ENCODE results near the gene NOBOX. TPM values are rescaled to one million over a fixed set of nuclear protein-coding genes. Genes with fewer than 3 reads are reported as not detected.

The NOBOX gene
- total RNA-seq, 1 donor from 2014 or later, result not detected

DNA sequence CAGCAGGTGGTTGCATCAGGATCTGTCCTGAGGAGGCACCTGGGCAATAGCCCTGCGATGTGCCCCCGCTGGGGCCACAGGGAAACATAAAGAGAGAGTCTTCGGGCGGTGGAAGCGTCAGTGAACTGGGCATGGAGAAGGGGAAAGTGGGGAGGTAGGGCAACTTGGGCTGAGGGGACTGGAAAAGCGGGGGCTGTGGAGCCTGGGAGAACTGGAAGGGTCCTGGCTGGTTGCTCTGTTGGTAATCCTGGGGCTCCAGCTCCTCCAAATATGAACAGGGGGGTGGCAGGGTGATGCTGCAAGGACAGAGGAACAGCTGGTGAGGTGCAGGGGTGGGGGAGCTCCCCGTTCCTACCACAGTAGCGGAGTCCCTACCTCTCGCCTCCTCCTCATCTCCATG, 5.2 kb downstream of the NOBOX start:
- ChIA-PET POLR2A (no interaction called here), CTCF (no interaction called here)
- Mint-ChIP-seq H3K4me3 (no peak overlapping the region), H3K4me1 (no peaks in the 10 kb centered on the region), H3K36me3 (ENCODE audit: low read depth) (no peaks in the 10 kb centered on the region), H3K9me3 (no peaks in the 10 kb centered on the region), H3K27ac (no peak overlapping the region), H3K27me3 (peaks cover 5% of the 10 kb centered on the region)
- intact Hi-C loops (cut with micrococcal nuclease), result loop anchor here (10.0 kb wide), 1 partner anchor 1153 kb away; no protein-coding TSS in a partner anchor
- DNase-seq, result no peak
- no peak for ATAC-seq (ENCODE audit: low read depth)
- TF ChIP-seq, protein P1, sequence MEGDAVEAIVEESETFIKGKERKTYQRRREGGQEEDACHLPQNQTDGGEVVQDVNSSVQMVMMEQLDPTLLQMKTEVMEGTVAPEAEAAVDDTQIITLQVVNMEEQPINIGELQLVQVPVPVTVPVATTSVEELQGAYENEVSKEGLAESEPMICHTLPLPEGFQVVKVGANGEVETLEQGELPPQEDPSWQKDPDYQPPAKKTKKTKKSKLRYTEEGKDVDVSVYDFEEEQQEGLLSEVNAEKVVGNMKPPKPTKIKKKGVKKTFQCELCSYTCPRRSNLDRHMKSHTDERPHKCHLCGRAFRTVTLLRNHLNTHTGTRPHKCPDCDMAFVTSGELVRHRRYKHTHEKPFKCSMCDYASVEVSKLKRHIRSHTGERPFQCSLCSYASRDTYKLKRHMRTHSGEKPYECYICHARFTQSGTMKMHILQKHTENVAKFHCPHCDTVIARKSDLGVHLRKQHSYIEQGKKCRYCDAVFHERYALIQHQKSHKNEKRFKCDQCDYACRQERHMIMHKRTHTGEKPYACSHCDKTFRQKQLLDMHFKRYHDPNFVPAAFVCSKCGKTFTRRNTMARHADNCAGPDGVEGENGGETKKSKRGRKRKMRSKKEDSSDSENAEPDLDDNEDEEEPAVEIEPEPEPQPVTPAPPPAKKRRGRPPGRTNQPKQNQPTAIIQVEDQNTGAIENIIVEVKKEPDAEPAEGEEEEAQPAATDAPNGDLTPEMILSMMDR (IDR thresholded peaks at IDR 0.05), result no peak

DNA sequence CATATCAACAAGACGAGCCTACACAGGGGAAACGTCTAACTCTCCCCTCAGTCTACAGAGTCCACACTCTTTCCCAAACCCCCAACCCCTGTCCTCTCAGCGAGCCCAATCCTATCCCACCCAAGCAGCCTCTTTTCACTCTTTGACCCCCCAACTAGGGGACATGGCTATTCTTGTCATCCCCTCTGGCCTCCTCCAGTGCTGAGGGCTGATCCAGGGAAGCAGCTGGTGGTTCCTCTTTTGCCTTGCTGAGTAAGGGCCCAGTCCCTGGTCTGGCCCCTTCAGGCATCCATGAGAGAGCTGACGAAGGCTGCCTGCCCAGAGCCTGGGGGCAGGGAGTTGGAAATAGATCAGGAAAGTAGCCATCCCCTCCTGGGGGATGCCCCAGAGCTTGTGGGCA, 6.4 kb downstream of the NOBOX start:
- H3K4me3 Mint-ChIP-seq, result no peak overlapping the region
- TF ChIP-seq, protein P1 (IDR thresholded peaks at IDR 0.05), result no peak
- no peaks in the 10 kb centered on the region for H3K36me3 Mint-ChIP-seq (ENCODE audit: low read depth)
- H3K27ac Mint-ChIP-seq, result no peak overlapping the region
- peaks cover 5% of the 10 kb centered on the region for H3K27me3 Mint-ChIP-seq
- DNase-seq (no peak), ATAC-seq (ENCODE audit: low read depth) (no peak)
- POLR2A ChIA-PET, result no interaction called here
- H3K9me3 Mint-ChIP-seq, result no peaks in the 10 kb centered on the region
- intact Hi-C loops (cut with micrococcal nuclease), result loop anchor here (10.0 kb wide), 1 partner anchor 1152 kb away; no protein-coding TSS in a partner anchor
- no peaks in the 10 kb centered on the region for H3K4me1 Mint-ChIP-seq
- CTCF ChIA-PET, result no interaction called here

DNA sequence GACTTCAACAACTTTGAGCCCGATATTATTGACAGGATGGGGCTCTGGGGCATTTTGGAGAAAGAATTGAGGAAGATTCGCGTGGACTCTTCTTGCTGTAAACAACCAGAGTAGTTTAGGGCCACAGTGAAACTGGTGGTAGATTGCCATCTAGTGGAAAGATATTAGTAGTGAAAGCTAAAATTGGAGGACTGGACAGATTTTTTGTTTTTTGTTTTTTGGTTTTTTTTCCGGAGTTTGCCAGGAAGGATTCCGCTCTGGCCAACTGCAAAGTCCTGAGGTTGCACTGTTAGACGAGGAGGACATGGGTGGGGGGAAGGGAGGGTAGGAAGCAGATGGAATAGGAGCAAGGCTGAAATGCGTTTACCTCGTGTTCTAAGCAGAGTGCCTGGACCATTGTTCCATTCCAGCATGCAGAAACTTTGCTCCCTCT, 11.7 kb downstream of the NOBOX start:
- ATAC-seq (ENCODE audit: low read depth) (peak; percentile 67), DNase-seq (no peak)
- H3K27ac Mint-ChIP-seq, result no peak overlapping the region
- TF ChIP-seq, protein P1 (IDR thresholded peaks at IDR 0.05), result peak; percentile 82
- peaks cover 4% of the 10 kb centered on the region for H3K4me1 Mint-ChIP-seq
- peak overlapping the region; percentile 30 for H3K4me3 Mint-ChIP-seq
- no peaks in the 10 kb centered on the region for H3K27me3 Mint-ChIP-seq
- no peaks in the 10 kb centered on the region for H3K36me3 Mint-ChIP-seq (ENCODE audit: low read depth)
- ChIA-PET CTCF (interaction anchor here (0.6 to 1.5 kb wide), 8 partner anchors 9 to 1328 kb away, joined by 3 to 11 read pairs (median 4); no protein-coding TSS in a partner anchor), POLR2A (interaction anchor here (0.6 kb wide), 1 partner anchor 490 kb away, joined by 5 read pairs; the partner anchor contains the start of gene TCAF1)
- H3K9me3 Mint-ChIP-seq, result no peaks in the 10 kb centered on the region
- intact Hi-C loops (cut with micrococcal nuclease), result loop anchor here (1.0 to 10.0 kb wide), 2 partner anchors 45 to 1147 kb away; no protein-coding TSS in a partner anchor

DNA sequence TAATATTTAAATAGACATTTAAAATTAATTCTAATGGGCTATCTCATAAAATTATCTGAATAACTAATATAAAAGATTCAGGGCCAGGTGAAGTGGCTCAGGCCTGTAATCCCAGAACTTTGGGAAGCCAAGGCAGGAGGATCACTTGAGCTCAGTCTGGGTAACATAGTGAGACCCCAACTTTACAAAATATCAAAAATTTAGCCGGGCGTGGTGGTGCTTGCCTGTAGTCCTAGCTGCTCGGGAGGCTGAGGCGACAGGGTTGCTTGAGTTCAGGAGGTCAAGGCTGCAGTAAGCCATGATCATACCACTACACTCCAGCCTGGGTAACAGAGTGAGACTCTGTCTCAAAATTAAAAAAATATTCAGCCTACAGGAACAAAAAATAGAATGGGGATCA, 12.5 kb downstream of the NOBOX start:
- no peak overlapping the region for H3K27ac Mint-ChIP-seq
- TF ChIP-seq, protein P1 (IDR thresholded peaks at IDR 0.05), result no peak
- DNase-seq (no peak), ATAC-seq (ENCODE audit: low read depth) (no peak)
- H3K27me3 Mint-ChIP-seq, result no peaks in the 10 kb centered on the region
- CTCF ChIA-PET, result interaction anchor here (1.2 to 1.5 kb wide), 3 partner anchors 214 to 263 kb away, joined by 3 to 11 read pairs (median 5); no protein-coding TSS in a partner anchor
- POLR2A ChIA-PET, result no interaction called here
- intact Hi-C loops (cut with micrococcal nuclease), result loop anchor here (1.0 to 10.0 kb wide), 2 partner anchors 46 to 1146 kb away; no protein-coding TSS in a partner anchor
- no peaks in the 10 kb centered on the region for H3K9me3 Mint-ChIP-seq
- H3K4me3 Mint-ChIP-seq, result no peak overlapping the region
- no peaks in the 10 kb centered on the region for H3K36me3 Mint-ChIP-seq (ENCODE audit: low read depth)
- peaks cover 4% of the 10 kb centered on the region for H3K4me1 Mint-ChIP-seq

DNA sequence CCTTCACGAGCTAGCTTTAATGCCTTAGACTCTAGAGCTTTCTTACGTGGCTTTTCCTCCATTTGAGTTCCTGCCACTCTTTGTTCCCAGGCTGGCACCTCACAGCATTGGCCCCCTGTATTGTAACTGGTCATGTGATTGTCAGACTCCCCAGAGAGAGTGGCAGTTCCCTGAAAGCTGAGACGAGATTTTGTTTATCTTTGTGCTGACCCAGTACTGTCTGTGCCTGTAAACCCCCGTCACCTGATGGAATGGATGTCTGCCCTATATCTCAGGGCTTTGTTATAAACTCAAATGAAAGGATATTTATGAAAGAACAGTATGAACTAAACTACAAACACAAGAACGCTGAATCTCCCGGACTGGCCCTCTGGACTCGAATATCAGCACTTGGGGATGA, 13.0 kb downstream of the NOBOX start:
- POLR2A ChIA-PET, result no interaction called here

More for the DNA sequence above, 13.0 kb downstream of the NOBOX start:
- ATAC-seq (ENCODE audit: low read depth), result no peak
- CTCF ChIA-PET, result no interaction called here
- intact Hi-C loops (cut with micrococcal nuclease), result loop anchor here (10.0 kb wide), 1 partner anchor 1146 kb away; no protein-coding TSS in a partner anchor
- Mint-ChIP-seq H3K27me3 (no peaks in the 10 kb centered on the region), H3K9me3 (no peaks in the 10 kb centered on the region), H3K36me3 (ENCODE audit: low read depth) (no peaks in the 10 kb centered on the region), H3K27ac (no peak overlapping the region), H3K4me1 (peaks cover 4% of the 10 kb centered on the region), H3K4me3 (no peak overlapping the region)
- DNase-seq, result no peak
- TF ChIP-seq, protein P1 (IDR thresholded peaks at IDR 0.05), result no peak

All from activated B cell treated with CpG ODN at 0.5 μM for 24 hours (primary cell).